Neural cell (in vitro differentiated cells): ENCODE results near the gene FSTL1. TPM values are rescaled to one million over a fixed set of nuclear protein-coding genes. Genes with fewer than 3 reads are reported as not detected.

Experiments used
- H2AFZ ChIP-seq: fragments of 200-600, 300-800 bp; sonication (generic), shearing (Covaris generic); 2 replicates; pipeline ENCODE4 v1.6.0; 2014; ENCODE audit warnings: low read depth, mild to moderate bottlenecking, antibody characterized with exemption, low read length, moderate library complexity
- H3F3A ChIP-seq: fragments of 200-600 bp; shearing (Covaris generic); 2 replicates; pipeline ENCODE4 v1.6.1; 2016; ENCODE audit warnings: mild to moderate bottlenecking, moderate library complexity, mixed read lengths, antibody characterized with exemption, low read length; ENCODE audit not compliant: insufficient read depth, poor library complexity, severe bottlenecking
- H3K27ac ChIP-seq: fragments of 200-600, 300-800 bp; sonication (generic), shearing (Covaris generic); 2 replicates; pipeline ENCODE4 v1.5.1; 2014; ENCODE audit warnings: mild to moderate bottlenecking, low read length, moderate library complexity
- H3K27me3 ChIP-seq: fragments of 300-800, 200-600 bp; sonication (generic), shearing (Covaris generic); 2 replicates; pipeline ENCODE4 v1.6.0; 2014; ENCODE audit warnings: mild to moderate bottlenecking, low read depth, low read length, moderate library complexity; ENCODE audit not compliant: insufficient read depth
- H3K36me3 ChIP-seq: fragments of 300-800, 200-600 bp; sonication (generic), shearing (Covaris generic); 2 replicates; pipeline ENCODE4 v1.5.1; 2014; ENCODE audit warnings: mild to moderate bottlenecking, antibody characterized with exemption, low read length, moderate library complexity; ENCODE audit not compliant: insufficient read depth
- H3K4me2 ChIP-seq: fragments of 300-800, 200-600 bp; sonication (generic), shearing (Covaris generic); 2 replicates; pipeline ENCODE4 v1.6.0; 2014; ENCODE audit warnings: mild to moderate bottlenecking, low read length
- H3K4me3 ChIP-seq: fragments of 300-800, 200-600 bp; sonication (generic), shearing (Covaris generic); 2 replicates; pipeline ENCODE4 v1.5.1; 2014; ENCODE audit warnings: mild to moderate bottlenecking, low read length, moderate library complexity
- H3K79me2 ChIP-seq: fragments of 200-600 bp; shearing (Covaris generic); replicated peaks from 2 replicates; pipeline ENCODE4 v1.6.0; 2014; ENCODE audit warnings: mild to moderate bottlenecking, low read length, moderate library complexity; ENCODE audit not compliant: insufficient read depth
- H3K9ac ChIP-seq: fragments of 300-800, 200-600 bp; sonication (generic), shearing (Covaris generic); 2 replicates; pipeline ENCODE4 v1.6.1; 2016; ENCODE audit warnings: mild to moderate bottlenecking, low read length, mixed read lengths
- H3K9me2 ChIP-seq: fragments of 200-600 bp; shearing (Covaris generic); 2 replicates; pipeline ENCODE4 v1.6.1; 2016; ENCODE audit warnings: mild to moderate bottlenecking, low read length, mixed read lengths; ENCODE audit not compliant: insufficient read depth
- H3K9me3 ChIP-seq: fragments of 200-600, 300-800 bp; sonication (generic), shearing (Covaris generic); 2 replicates; pipeline ENCODE4 v1.6.1; 2016; ENCODE audit warnings: mild to moderate bottlenecking, mixed run types, low read length, moderate library complexity, mixed read lengths
- H4K20me1 ChIP-seq: fragments of 200-600 bp; shearing (Covaris generic); 2 replicates; pipeline ENCODE4 v1.6.1; 2016; ENCODE audit warnings: mild to moderate bottlenecking, mixed run types; ENCODE audit not compliant: insufficient read depth
- CTCF ChIP-seq: fragments of 450-650 bp; IDR thresholded peaks from 2 replicates; pipeline ENCODE4 v1.5.1; 2014; ENCODE audit warnings: antibody characterized with exemption, mild to moderate bottlenecking, moderate library complexity; ENCODE audit not compliant: poor library complexity, severe bottlenecking
- EP300 ChIP-seq: fragments of 450-650 bp; conservative IDR thresholded peaks from 2 replicates; pipeline ENCODE4 v1.6.1; 2014; ENCODE audit warnings: antibody characterized with exemption, mild to moderate bottlenecking, moderate library complexity; ENCODE audit not compliant: poor library complexity, severe bottlenecking
- EZH2 ChIP-seq: fragments of 200-600, 300-800 bp; shearing (Covaris generic), sonication (generic); IDR thresholded peaks from 2 replicates; pipeline ENCODE4 v1.6.1; 2014; ENCODE audit warnings: antibody characterized with exemption, low read length, borderline replicate concordance, mild to moderate bottlenecking; ENCODE audit not compliant: insufficient read depth, poor library complexity, severe bottlenecking
- MXI1 ChIP-seq: fragments of 450-650 bp; conservative IDR thresholded peaks from 2 replicates; pipeline ENCODE4 v1.6.1; 2014; ENCODE audit warnings: antibody characterized with exemption, mild to moderate bottlenecking; ENCODE audit not compliant: poor library complexity, severe bottlenecking
- POLR2AphosphoS5 ChIP-seq: IDR thresholded peaks from 2 replicates; pipeline ENCODE4 v1.6.1; 2012
- RAD21 ChIP-seq: fragments of 450-650 bp; conservative IDR thresholded peaks from 2 replicates; pipeline ENCODE4 v1.6.1; 2014; ENCODE audit warnings: antibody characterized with exemption, mild to moderate bottlenecking, moderate library complexity
- REST ChIP-seq: IDR thresholded peaks from 2 replicates; pipeline ENCODE4 v1.6.1; 2012; ENCODE audit warnings: borderline replicate concordance
- SMC3 ChIP-seq: fragments of 450-650 bp; conservative IDR thresholded peaks from 2 replicates; pipeline ENCODE4 v1.6.1; 2014; ENCODE audit warnings: antibody characterized with exemption, mild to moderate bottlenecking, moderate library complexity; ENCODE audit not compliant: poor library complexity
- TAF1 ChIP-seq: IDR thresholded peaks from 2 replicates; pipeline ENCODE4 v1.6.1; 2012; ENCODE audit warnings: low read depth
- polyA plus RNA-seq: library from polyadenylated mRNA; depleted of rRNA; stranded (reverse); fragments of >200 nt; gene quantifications from 2 replicates; pipeline ENCODE4 v1.2.3, GENCODE V29; 2014

FSTL1 gene
- polyA plus RNA-seq, 1 donor from 2014 or later, result 12.3 TPM

- no peak overlapping the region for H3K4me3 ChIP-seq
- TF ChIP-seq RAD21 (no peak), EP300 (no peak), REST (no peak), MXI1 (no peak), TAF1 (no peak), EZH2 (no peak), POLR2AphosphoS5 (no peak), CTCF (no peak), SMC3 (no peak)
Observed at GRCh38 chr3:120357807-120358206, 93.0 kb downstream of the FSTL1 start.

GRCh38 chr3:120355486-120355885 lies 95.3 kb downstream of the FSTL1 start:
- Histone ChIP-seq H4K20me1 (no peaks in the 10 kb centered on the region), H3K9me3 (no peaks in the 10 kb centered on the region), H3K79me2 (no peaks in the 10 kb centered on the region), H3K4me3 (no peak overlapping the region), H2AFZ (no peak overlapping the region), H3K9me2 (no peaks in the 10 kb centered on the region), H3K27ac (no peak overlapping the region), H3K27me3 (no peaks in the 10 kb centered on the region), H3K4me2 (no peak overlapping the region), H3K9ac (no peak overlapping the region), H3K36me3 (no peaks in the 10 kb centered on the region), H3F3A (no peaks in the 10 kb centered on the region)
- TF ChIP-seq MXI1 (no peak), TAF1 (no peak), SMC3 (no peak), REST (no peak), EZH2 (no peak), CTCF (no peak), RAD21 (no peak), POLR2AphosphoS5 (no peak), EP300 (no peak)

More at GRCh38 chr3:120357807-120358206, 93.0 kb downstream of the FSTL1 start:
- H2AFZ ChIP-seq, result no peak overlapping the region
- H3K27ac ChIP-seq, result no peak overlapping the region
- no peaks in the 10 kb centered on the region for H3K9me3 ChIP-seq
- H3K36me3 ChIP-seq, result no peaks in the 10 kb centered on the region
- no peak overlapping the region for H3K4me2 ChIP-seq
- H4K20me1 ChIP-seq, result no peaks in the 10 kb centered on the region
- H3F3A ChIP-seq, result no peaks in the 10 kb centered on the region
- H3K9ac ChIP-seq, result no peak overlapping the region
- H3K79me2 ChIP-seq, result no peaks in the 10 kb centered on the region
- H3K9me2 ChIP-seq, result no peaks in the 10 kb centered on the region
- no peaks in the 10 kb centered on the region for H3K27me3 ChIP-seq
